HG02588 (cell line): Measurements from ENCODE around the gene HIF1A.

Experiments
- ATAC-seq: cut with Tn5 transposase; IDR thresholded peaks from one replicate; pipeline ENCODE4 v1.9.1; 2021; ENCODE audit warnings: mild to moderate bottlenecking, moderate library complexity; ENCODE audit not compliant: unreplicated experiment

Gene HIF1A

GRCh38 chr14:61672796-61673195, 22.5 kb upstream of the HIF1A start:
- ATAC-seq = no peak

- ATAC-seq = no peak
Measured at GRCh38 chr14:61673305-61673704, 22.0 kb upstream of the HIF1A start.

GRCh38 chr14:61675291-61675690, 20.0 kb upstream of the HIF1A start:
- no peak for ATAC-seq

- ATAC-seq = no peak
Measured at GRCh38 chr14:61677479-61677878, 17.8 kb upstream of the HIF1A start.

- ATAC-seq = no peak
Measured at GRCh38 chr14:61678975-61679374, 16.3 kb upstream of the HIF1A start.

- ATAC-seq = no peak
Measured at GRCh38 chr14:61681413-61681812, 13.9 kb upstream of the HIF1A start.

GRCh38 chr14:61683108-61683507, 12.2 kb upstream of the HIF1A start:
- no peak for ATAC-seq

- ATAC-seq = no peak
Measured at GRCh38 chr14:61690039-61690438, 5.3 kb upstream of the HIF1A start.

GRCh38 chr14:61690982-61691381, 4.3 kb upstream of the HIF1A start:
- no peak for ATAC-seq

GRCh38 chr14:61691495-61691894, 3.8 kb upstream of the HIF1A start:
- ATAC-seq = no peak

- no peak for ATAC-seq
Measured at GRCh38 chr14:61694039-61694438, 1.3 kb upstream of the HIF1A start.

- ATAC-seq = peak; percentile 5
Measured at GRCh38 chr14:61695695-61696527, 598 bp downstream of the HIF1A start.

- no peak for ATAC-seq
Measured at GRCh38 chr14:61696753-61697318, 1.5 kb downstream of the HIF1A start.

GRCh38 chr14:61698206-61698980, 3.1 kb downstream of the HIF1A start:
- ATAC-seq = no peak

GRCh38 chr14:61699027-61699426, 3.7 kb downstream of the HIF1A start:
- ATAC-seq = no peak

GRCh38 chr14:61700104-61700886, 5.0 kb downstream of the HIF1A start:
- ATAC-seq = no peak

- no peak for ATAC-seq
Measured at GRCh38 chr14:61701946-61702345, 6.6 kb downstream of the HIF1A start.

GRCh38 chr14:61703342-61704129, 8.2 kb downstream of the HIF1A start:
- ATAC-seq = no peak

GRCh38 chr14:61704554-61704953, 9.2 kb downstream of the HIF1A start:
- ATAC-seq = no peak

- no peak for ATAC-seq
Measured at GRCh38 chr14:61705017-61705416, 9.7 kb downstream of the HIF1A start.
